Fibroblast of pulmonary artery (primary cell): ENCODE data around the gene SDK1.

Experiments
- DNase-seq: peaks from one replicate; pipeline ENCODE4 v3.0.0-alpha.2; 2010; ENCODE audit warnings: low read depth
- H3K4me3 ChIP-seq: replicated peaks from 2 replicates; pipeline ENCODE4 v1.5.1; 2011; ENCODE audit warnings: low read depth, mild to moderate bottlenecking, control low read depth, low read length, moderate library complexity
- CTCF ChIP-seq: IDR thresholded peaks from 2 replicates; pipeline ENCODE4 v1.5.1; 2011; ENCODE audit warnings: mild to moderate bottlenecking, control low read depth, low read length, inconsistent platforms; ENCODE audit errors: missing control alignments

The SDK1 gene

GRCh38 chr7:4052130-4052529, 751.1 kb downstream of the SDK1 start:
- no peak overlapping the region for H3K4me3 ChIP-seq
- DNase-seq: no peak
- no peak for TF ChIP-seq CTCF

- DNase-seq: no peak
- no peak for TF ChIP-seq CTCF
- no peak overlapping the region for H3K4me3 ChIP-seq
Observed at GRCh38 chr7:4054158-4054557, 753.1 kb downstream of the SDK1 start.

- DNase-seq: no peak
- TF ChIP-seq CTCF: no peak
- no peak overlapping the region for H3K4me3 ChIP-seq
Observed at GRCh38 chr7:4056552-4057288, 755.7 kb downstream of the SDK1 start.

GRCh38 chr7:4057289-4057616, 756.2 kb downstream of the SDK1 start:
- no peak for TF ChIP-seq CTCF
- H3K4me3 ChIP-seq: no peak overlapping the region
- DNase-seq: no peak

GRCh38 chr7:4058158-4058557, 757.1 kb downstream of the SDK1 start:
- DNase-seq: no peak
- H3K4me3 ChIP-seq: no peak overlapping the region
- TF ChIP-seq CTCF: no peak

GRCh38 chr7:4065190-4065589, 764.1 kb downstream of the SDK1 start:
- DNase-seq: no peak
- H3K4me3 ChIP-seq: no peak overlapping the region
- no peak for TF ChIP-seq CTCF

- no peak overlapping the region for H3K4me3 ChIP-seq
- TF ChIP-seq CTCF: no peak
- no peak for DNase-seq
Observed at GRCh38 chr7:4066206-4066605, 765.2 kb downstream of the SDK1 start.
